ENCODE measurements around the gene INPP5J. TPM values are rescaled to one million over a fixed set of nuclear protein-coding genes. Genes with fewer than 3 reads are reported as not detected.
"Not testable (repeated sequence)": the region's sequence is repeated elsewhere in the genome, so short reads cannot be mapped to it uniquely, and the experiment has no call there.

INPP5J gene
- total and polyA plus RNA-seq, 9 donors = 0.63 to 3.1 (median 1.1) TPM

DNA sequence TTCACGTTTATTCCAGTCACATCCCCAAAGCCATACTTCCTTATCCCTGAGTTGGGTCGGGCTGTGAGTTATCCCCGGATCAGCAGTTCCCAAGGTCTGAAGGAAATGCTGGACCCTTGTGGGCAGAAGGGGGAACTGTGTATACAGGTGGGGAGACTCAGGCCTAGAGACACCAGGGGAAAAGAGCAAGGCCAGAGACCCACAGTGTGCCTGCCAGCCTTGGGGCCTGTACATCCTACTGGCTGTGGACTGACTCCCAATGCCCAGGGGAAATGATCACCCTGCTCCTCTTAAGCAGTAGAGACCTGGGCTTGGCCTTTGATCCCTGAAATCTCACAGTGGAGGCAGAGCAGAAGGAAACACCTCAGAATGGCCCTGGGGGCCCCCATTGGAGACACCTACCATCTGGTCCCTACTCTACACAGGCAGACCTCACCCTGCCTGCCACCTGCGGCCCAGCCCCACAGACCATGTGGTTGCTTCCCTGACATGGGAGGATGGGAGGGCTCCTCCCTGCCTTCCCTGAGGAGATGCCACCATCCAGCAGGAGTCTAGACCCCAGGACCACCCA lies 16.7 kb upstream of the INPP5J start:
- DNase-seq = peak in 2 of 5 donors; percentile 35 to 40
- Histone ChIP-seq H3K36me3 (no peaks in the 10 kb centered on the region), H3K4me3 (peak overlapping the region; percentile 84), H3K4me1 (ENCODE audit: insufficient read depth) (peaks cover 11% of the 10 kb centered on the region), H3K9me3 (no peaks in the 10 kb centered on the region), H3K27me3 (no peaks in the 10 kb centered on the region), H3K27ac (peak overlapping the region; percentile 84 to 95)
- intact Hi-C loops (cut with DNase I) = loop anchor here in 1 of 4 donors (10.0 kb wide), 2 partner anchors 129 to 831 kb away; no protein-coding TSS in a partner anchor
- 16 to 28% (median 17%) methylated on average over 4 of the region's 4 CpGs for WGBS, 3 donors
- no peak for TF ChIP-seq EP300 (IDR thresholded peaks at IDR 0.05)
- TF ChIP-seq, protein P1, sequence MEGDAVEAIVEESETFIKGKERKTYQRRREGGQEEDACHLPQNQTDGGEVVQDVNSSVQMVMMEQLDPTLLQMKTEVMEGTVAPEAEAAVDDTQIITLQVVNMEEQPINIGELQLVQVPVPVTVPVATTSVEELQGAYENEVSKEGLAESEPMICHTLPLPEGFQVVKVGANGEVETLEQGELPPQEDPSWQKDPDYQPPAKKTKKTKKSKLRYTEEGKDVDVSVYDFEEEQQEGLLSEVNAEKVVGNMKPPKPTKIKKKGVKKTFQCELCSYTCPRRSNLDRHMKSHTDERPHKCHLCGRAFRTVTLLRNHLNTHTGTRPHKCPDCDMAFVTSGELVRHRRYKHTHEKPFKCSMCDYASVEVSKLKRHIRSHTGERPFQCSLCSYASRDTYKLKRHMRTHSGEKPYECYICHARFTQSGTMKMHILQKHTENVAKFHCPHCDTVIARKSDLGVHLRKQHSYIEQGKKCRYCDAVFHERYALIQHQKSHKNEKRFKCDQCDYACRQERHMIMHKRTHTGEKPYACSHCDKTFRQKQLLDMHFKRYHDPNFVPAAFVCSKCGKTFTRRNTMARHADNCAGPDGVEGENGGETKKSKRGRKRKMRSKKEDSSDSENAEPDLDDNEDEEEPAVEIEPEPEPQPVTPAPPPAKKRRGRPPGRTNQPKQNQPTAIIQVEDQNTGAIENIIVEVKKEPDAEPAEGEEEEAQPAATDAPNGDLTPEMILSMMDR (IDR thresholded peaks at IDR 0.05) = peak in 1 of 3 donors; percentile 35

- Histone ChIP-seq H3K9me3 (no peaks in the 10 kb centered on the region), H3K4me3 (peak overlapping the region; percentile 84), H3K36me3 (no peaks in the 10 kb centered on the region), H3K4me1 (ENCODE audit: insufficient read depth) (peaks cover 11% of the 10 kb centered on the region), H3K27me3 (no peaks in the 10 kb centered on the region), H3K27ac (peak overlapping the region; percentile 84 to 95)
- DNase-seq = peak in 3 of 5 donors; percentile 39 to 70 (median 65)
- intact Hi-C loops (cut with DNase I) = loop anchor here in 1 of 4 donors (10.0 kb wide), 2 partner anchors 128 to 832 kb away; no protein-coding TSS in a partner anchor
- TF ChIP-seq EP300 (IDR thresholded peaks at IDR 0.05) = no peak
- TF ChIP-seq, protein P1 (IDR thresholded peaks at IDR 0.05) = no peak
- TF ChIP-seq POLR2A (IDR thresholded peaks at IDR 0.05) = no peak
- 9 to 13% (median 12%) methylated on average over 14 of the region's 14 CpGs for WGBS, 3 donors
Observed at GRCh38 chr22:31106731-31107177, 16.0 kb upstream of the INPP5J start.

DNA sequence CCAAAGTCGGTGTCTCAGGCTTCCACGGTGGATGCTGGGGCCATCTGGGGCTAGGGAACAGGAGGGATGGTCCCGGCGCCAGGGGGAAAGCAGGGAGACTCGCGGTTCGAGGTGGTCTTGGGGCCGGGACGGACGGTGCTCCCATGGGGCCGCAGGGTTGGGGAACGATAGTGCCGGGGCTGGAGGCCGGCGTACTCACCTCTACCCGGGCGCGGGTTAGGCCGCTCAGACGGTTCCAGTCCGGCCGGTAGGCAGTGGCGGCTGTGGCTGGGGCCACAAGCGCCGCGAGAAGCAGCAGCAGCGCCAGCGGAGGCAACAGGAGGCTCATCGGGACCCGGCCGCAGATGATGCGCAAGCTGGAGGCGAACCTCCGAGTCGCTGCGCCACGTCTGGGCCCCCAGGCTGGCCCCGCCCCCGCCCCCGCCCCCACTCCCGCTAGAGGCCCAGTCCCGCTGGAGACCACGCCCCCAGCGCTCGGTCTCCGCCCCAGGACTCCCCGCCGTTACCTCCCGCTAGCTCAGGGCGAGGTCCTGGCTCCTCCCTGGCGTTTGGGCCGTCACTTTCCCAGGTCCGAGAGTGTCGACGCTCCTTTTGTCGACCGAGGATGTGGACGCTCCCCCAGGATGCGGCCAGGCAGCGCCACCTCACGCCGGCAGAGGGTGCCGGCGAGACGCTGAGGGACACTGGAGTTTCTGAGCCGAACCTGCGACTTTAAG lies 15.4 kb upstream of the INPP5J start, which contains the start of gene SELENOM:
Gene SELENOM, minus strand, starts transcription at position 391 of the 716 bp plus-strand sequence. Its CDS starts 63 bp downstream, at position 328.
- Histone ChIP-seq H3K4me3 (peak within 1 kb of the TSS; percentile 84), H3K9me3 (no peaks in the 10 kb centered on the region), H3K27ac (peak within 1 kb of the TSS; percentile 84 to 95), H3K4me1 (ENCODE audit: insufficient read depth) (peaks cover 11% of the 10 kb centered on the region), H3K27me3 (no peaks in the 10 kb centered on the region), H3K36me3 (no peaks in the 10 kb centered on the region)
- DNase-seq = peak; percentile 97 to 98 (median 98)
- 0 to 2% (median 0%) methylated on average over 40 to 67 of the region's 67 CpGs for WGBS, 3 donors
- TF ChIP-seq EP300 (IDR thresholded peaks at IDR 0.05) (no peak), POLR2A (IDR thresholded peaks at IDR 0.05) (peak; percentile 95)
- TF ChIP-seq, protein P1 (IDR thresholded peaks at IDR 0.05) = peak; percentile 91 to 97 (median 92)
- intact Hi-C loops (cut with DNase I) = loop anchor here in 1 of 4 donors (10.0 kb wide), 2 partner anchors 127 to 833 kb away; no protein-coding TSS in a partner anchor

- no peaks in the 10 kb centered on the region for H3K9me3 ChIP-seq
- H3K27ac ChIP-seq = peak overlapping the region in 1 of 2 donors; percentile 95
- TF ChIP-seq EP300 (IDR thresholded peaks at IDR 0.05) (no peak), POLR2A (IDR thresholded peaks at IDR 0.05) (no peak)
- TF ChIP-seq, protein P1 (IDR thresholded peaks at IDR 0.05) = no peak
- no peaks in the 10 kb centered on the region for H3K27me3 ChIP-seq
- WGBS, 3 donors = 0% methylated on average over 5 of the region's 5 CpGs
- intact Hi-C loops (cut with DNase I) = loop anchor here in 2 of 4 donors (2.0 to 10.0 kb wide), 3 partner anchors 41 to 833 kb away; no protein-coding TSS in a partner anchor
- no peaks in the 10 kb centered on the region for H3K36me3 ChIP-seq
- DNase-seq = no peak
- H3K4me1 ChIP-seq (ENCODE audit: insufficient read depth) = peaks cover 11% of the 10 kb centered on the region
- peak overlapping the region; percentile 84 for H3K4me3 ChIP-seq
Observed at GRCh38 chr22:31107894-31108218, 14.9 kb upstream of the INPP5J start.

DNA sequence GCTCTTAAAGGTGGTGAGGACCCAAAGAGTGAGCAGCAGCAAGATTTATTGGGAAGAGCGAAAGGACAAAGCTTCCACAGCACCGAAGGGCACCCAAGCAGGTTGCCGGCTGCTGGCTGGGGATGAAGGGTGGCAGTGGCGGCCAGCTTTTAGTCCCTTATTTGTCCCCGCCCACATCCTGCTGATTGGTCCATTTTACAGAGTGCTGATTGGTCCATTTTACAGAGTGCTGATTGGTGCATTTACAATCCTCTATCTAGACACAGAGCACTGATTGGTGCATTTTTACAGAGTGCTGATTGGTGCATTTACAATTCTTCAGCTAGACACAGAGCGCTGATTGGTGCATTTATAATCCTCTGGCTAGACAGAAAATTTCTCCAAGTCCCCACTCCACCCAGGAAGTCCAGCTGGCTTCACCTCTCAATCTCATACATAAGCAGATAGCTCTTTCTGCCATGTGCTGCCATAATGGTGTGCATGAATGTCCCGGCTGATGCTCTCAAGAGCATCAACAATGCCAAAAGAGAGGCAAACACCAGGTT lies 10.1 kb upstream of the INPP5J start:
- H3K27ac ChIP-seq; H3K4me3 ChIP-seq; H3K27me3 ChIP-seq; intact Hi-C loops (cut with DNase I); H3K36me3 ChIP-seq; H3K4me1 ChIP-seq (ENCODE audit: insufficient read depth); H3K9me3 ChIP-seq; DNase-seq: not testable (repeated sequence)
- WGBS, 3 donors = 92 to 95% (median 92%) methylated on average over 7 of the region's 7 CpGs

Measured in ovary (tissue), 9 donors.